GM12801 (cell line): ENCODE results near the gene BAD.

Source experiments
- CTCF ChIP-seq: IDR thresholded peaks from one replicate; pipeline ENCODE4 v1.5.1; 2011; ENCODE audit warnings: control low read depth; ENCODE audit not compliant: insufficient read length; ENCODE audit errors: extremely low read depth

The BAD gene

GRCh38 chr11:64284048-64284961 lies at the start of gene BAD:
Gene BAD (minus strand): TSS chr11:64284665. CDS start chr11:64284368, 297 bp downstream.
- no peak for TF ChIP-seq CTCF

- no peak for TF ChIP-seq CTCF
Measured at GRCh38 chr11:64333556-64333955, 49.1 kb upstream of the BAD start.

DNA sequence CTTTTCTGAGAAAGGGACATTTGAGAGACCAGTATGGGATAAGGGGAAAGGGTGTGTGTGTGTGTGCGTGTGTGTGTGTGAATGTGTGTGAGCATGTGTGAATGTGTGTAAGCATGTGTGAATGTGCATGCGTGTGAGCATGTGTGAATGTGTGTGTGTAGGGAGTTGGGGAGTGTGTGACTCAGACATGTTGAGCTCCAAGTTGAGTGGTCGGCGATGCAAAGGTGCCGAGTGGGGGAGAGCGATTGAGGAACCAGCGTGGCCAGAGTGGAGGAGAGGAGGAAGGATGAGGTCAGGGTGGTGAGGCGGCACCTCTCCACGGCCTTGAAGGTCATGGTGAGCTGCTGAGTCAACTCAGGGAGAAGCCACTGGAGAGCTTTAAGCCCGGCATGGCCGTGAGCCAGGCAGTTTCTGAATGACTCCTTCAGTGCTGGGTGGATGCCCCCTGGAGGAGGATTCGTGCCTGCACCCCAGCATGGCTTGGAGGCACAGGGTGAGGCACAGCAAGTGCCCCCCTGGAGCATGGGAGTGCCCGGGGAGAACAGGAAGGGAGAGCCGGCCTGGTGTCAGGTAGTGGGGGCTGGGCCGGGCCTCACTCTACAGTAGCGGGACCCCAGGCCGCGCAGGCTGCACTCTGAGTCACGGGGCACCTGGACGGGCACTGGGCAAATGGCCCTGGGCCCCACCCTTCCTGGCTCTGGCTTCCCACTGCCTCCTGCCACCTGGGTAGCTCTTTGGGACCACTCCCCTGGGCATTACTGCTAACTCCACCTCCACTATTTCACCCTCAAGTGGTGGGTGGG lies 47.3 kb upstream of the BAD start:
- TF ChIP-seq CTCF: no peak

DNA sequence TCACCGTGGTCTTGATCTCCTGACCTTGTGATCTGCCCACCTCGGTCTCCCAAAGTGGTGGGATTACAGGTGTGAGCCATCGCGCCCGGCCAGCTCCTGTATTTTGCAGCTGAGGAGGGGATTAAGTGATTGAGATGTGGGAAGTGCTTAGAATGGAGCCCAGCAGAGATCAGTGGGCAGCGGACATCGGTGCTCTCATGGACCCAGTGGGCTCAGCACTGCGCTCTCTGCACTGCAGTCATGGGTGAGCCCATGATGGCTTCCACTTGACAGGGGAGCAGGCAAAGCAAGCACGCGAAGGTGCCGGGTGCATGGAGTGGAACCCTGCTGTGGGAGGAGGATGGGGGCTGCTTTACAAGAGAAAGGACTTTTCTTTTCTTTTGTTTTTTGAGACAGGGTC lies 46.4 kb upstream of the BAD start:
- no peak for TF ChIP-seq CTCF

DNA sequence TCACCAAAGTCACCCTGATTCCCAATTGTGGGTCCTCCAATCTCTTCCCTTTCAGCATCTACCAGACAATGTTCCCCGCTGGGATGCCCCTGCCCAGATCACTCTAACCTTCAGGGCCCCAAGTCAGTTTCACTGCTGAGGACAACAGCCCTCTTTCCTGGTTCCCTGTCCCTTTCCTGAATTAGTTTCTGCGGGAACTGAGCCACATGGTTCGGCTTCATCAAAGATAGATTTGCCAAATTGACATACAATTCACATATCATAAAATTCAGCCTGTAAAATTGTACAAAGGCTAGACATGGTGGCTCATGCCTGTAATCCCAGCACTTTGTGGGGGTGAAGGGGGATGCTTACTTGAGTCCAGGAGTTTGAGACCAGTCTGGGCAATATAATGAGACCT lies 43.5 kb upstream of the BAD start:
- no peak for TF ChIP-seq CTCF

DNA sequence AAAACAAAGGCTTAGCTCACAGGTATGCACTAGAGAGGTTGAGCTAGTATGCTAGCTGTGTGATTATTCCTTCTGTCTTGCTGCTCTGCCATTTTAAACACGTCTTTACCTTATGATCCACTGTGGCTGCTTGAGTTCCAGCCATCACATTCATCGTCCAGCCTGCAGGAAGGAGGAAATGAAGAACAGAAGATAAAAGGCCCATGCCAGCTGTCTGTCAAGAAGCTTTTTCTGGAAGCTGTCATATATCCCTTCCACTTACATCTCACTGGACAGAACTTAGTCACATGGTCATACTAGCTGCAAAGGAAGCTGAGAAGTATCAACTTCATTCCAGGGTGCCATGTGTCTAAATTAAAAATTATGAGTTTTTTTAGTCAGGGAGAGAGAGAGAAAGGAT lies 42.9 kb upstream of the BAD start:
- no peak for TF ChIP-seq CTCF

GRCh38 chr11:64324692-64325469 lies 40.4 kb upstream of the BAD start:
- no peak for TF ChIP-seq CTCF
